ENCODE data around the gene DYNLT2. TPM values are rescaled to one million over a fixed set of nuclear protein-coding genes. Genes with fewer than 3 reads are reported as not detected.
A peak's percentile ranks its signal among the peaks of the same experiment; 100 is the strongest.

The DYNLT2 gene
- total and polyA plus RNA-seq, 2 of the 13 experiments (the other 11 are each of a cell fraction or from before 2014, with no cell fraction given) = 2.1 to 4.3 TPM

GRCh38 chr6:169722362-169723199, 28.8 kb downstream of the DYNLT2 start (continued):
- no peak for TF ChIP-seq FOXP4 (CRISPR knock-in tag; IDR thresholded peaks at IDR 0.05)
- TF ChIP-seq HNRNPK (IDR thresholded peaks at IDR 0.05; ENCODE audit: low read depth, low read length, poor library complexity, severe bottlenecking) = no peak
- TF ChIP-seq PHF20 (CRISPR knock-in tag; IDR thresholded peaks at IDR 0.05) = no peak
- 0 out of 2 replicates have a peak, but pooled peaks have one; percentile 15 for TF ChIP-seq ZNF160 (CRISPR knock-in tag; IDR thresholded peaks at IDR 0.05)
- 0 out of 2 replicates have a peak, but pooled peaks have one; percentile 18 for TF ChIP-seq ZFP41 (CRISPR knock-in tag; IDR thresholded peaks at IDR 0.05; ENCODE audit: borderline replicate concordance)
- no peak for TF ChIP-seq ZNF367 (CRISPR knock-in tag; IDR thresholded peaks at IDR 0.05; ENCODE audit: borderline replicate concordance)
- no peak for TF ChIP-seq KDM3A (CRISPR knock-in tag; IDR thresholded peaks at IDR 0.05; ENCODE audit: low read depth)
- TF ChIP-seq, protein P1, sequence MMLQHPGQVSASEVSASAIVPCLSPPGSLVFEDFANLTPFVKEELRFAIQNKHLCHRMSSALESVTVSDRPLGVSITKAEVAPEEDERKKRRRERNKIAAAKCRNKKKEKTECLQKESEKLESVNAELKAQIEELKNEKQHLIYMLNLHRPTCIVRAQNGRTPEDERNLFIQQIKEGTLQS (CRISPR knock-in tag; IDR thresholded peaks at IDR 0.05) = no peak
- TF ChIP-seq HMGA1 (CRISPR knock-in tag; conservative IDR thresholded peaks at IDR 0.05) = no peak
- TF ChIP-seq RBAK (CRISPR knock-in tag; IDR thresholded peaks at IDR 0.05) = peak; percentile 17; the same call in 1 of the 2 replicates
- no peak for TF ChIP-seq CERS6 (CRISPR knock-in tag; IDR thresholded peaks at IDR 0.05)
- no peak for TF ChIP-seq ZNF44 (CRISPR knock-in tag; IDR thresholded peaks at IDR 0.05)
- TF ChIP-seq ZNF598 (CRISPR knock-in tag; IDR thresholded peaks at IDR 0.05; ENCODE audit: borderline replicate concordance) = peak; percentile 50; the same call in 1 of the 2 replicates
- TF ChIP-seq ZNF326 (CRISPR knock-in tag; IDR thresholded peaks at IDR 0.05; ENCODE audit: borderline replicate concordance) = no peak
- TF ChIP-seq ZNF264 (CRISPR knock-in tag; IDR thresholded peaks at IDR 0.05) = no peak
- TF ChIP-seq MEIS2 (CRISPR knock-in tag; IDR thresholded peaks at IDR 0.05) = no peak
- no peak for TF ChIP-seq ZNF678 (CRISPR knock-in tag; IDR thresholded peaks at IDR 0.05)
- TF ChIP-seq, protein P2, sequence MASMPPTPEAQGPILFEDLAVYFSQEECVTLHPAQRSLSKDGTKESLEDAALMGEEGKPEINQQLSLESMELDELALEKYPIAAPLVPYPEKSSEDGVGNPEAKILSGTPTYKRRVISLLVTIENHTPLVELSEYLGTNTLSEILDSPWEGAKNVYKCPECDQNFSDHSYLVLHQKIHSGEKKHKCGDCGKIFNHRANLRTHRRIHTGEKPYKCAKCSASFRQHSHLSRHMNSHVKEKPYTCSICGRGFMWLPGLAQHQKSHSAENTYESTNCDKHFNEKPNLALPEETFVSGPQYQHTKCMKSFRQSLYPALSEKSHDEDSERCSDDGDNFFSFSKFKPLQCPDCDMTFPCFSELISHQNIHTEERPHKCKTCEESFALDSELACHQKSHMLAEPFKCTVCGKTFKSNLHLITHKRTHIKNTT (CRISPR knock-in tag; IDR thresholded peaks at IDR 0.05) = no peak
- TF ChIP-seq, protein P3, sequence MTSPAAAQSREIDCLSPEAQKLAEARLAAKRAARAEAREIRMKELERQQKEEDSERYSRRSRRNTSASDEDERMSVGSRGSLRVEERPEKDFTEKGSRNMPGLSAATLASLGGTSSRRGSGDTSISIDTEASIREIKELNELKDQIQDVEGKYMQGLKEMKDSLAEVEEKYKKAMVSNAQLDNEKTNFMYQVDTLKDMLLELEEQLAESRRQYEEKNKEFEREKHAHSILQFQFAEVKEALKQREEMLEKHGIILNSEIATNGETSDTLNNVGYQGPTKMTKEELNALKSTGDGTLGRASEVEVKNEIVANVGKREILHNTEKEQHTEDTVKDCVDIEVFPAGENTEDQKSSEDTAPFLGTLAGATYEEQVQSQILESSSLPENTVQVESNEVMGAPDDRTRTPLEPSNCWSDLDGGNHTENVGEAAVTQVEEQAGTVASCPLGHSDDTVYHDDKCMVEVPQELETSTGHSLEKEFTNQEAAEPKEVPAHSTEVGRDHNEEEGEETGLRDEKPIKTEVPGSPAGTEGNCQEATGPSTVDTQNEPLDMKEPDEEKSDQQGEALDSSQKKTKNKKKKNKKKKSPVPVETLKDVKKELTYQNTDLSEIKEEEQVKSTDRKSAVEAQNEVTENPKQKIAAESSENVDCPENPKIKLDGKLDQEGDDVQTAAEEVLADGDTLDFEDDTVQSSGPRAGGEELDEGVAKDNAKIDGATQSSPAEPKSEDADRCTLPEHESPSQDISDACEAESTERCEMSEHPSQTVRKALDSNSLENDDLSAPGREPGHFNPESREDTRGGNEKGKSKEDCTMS (CRISPR knock-in tag; conservative IDR thresholded peaks at IDR 0.05) = no peak
- TF ChIP-seq ZNF564 (CRISPR knock-in tag; IDR thresholded peaks at IDR 0.05) = no peak
- no peak for TF ChIP-seq RFX5 (IDR thresholded peaks at IDR 0.05; ENCODE audit: low read depth, low read length)
- TF ChIP-seq FOXK1 (CRISPR knock-in tag; IDR thresholded peaks at IDR 0.05; ENCODE audit: borderline replicate concordance, low read depth) = no peak
- TF ChIP-seq TEAD3 (CRISPR knock-in tag; optimal IDR thresholded peaks at IDR 0.05; ENCODE audit: borderline replicate concordance) = no peak

All from HepG2 (cell line).